ENCODE measurements around the gene ZBTB12. TPM values are rescaled to one million over a fixed set of nuclear protein-coding genes. Genes with fewer than 3 reads are reported as not detected.
"Not testable (repeated sequence)": the region's sequence is repeated elsewhere in the genome, so short reads cannot be mapped to it uniquely, and the experiment has no call there.

Gene ZBTB12
- total and polyA plus RNA-seq, 10 of the 15 experiments (the other 5 are each of a cell fraction or from before 2014, with no cell fraction given), result 0.81 to 4.5 (median 1.7) TPM; not detected in 4

DNA sequence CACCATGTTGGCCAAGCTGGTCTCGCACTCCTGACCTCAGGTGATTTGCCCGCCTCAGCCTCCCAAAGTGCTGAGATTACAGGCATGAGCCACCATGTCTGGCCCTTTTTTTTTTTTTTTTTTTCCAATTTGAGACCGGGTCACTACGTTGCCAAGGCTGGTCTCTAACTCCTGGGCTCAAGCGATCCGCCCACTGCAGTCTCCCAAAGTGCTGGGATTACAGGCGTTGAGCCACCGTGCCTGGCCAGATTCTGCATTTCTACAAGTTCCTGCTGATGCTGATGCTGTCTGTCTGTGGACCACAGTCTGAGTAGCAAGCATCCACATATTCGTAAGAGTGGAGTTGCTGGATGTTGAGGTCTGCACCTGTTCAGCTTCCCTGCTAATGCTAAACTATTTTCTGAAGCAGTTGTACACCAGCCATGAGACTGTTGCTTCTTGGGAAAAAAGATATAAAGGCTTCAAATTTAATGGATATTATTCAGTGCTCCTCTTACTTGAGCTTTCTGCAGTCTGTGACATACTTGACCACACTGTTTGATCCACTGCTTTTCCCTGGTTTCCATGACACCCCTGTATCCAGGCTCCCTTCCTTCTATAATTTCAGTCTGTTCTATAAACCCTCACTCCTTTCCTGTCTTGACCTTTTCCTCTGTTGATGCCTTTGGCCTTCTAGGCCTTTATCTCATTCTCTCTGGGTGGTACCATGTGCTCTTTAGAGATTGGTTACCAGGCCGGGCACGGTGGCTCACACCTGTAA, 10.1 kb upstream of the ZBTB12 start:
- CTCF ChIA-PET, result interaction anchor here (0.7 to 1.2 kb wide), 3 partner anchors 8 to 23 kb away, joined by 3 to 8 read pairs (median 3); no protein-coding TSS in a partner anchor

GRCh38 chr6:31909298-31909697, 7.4 kb upstream of the ZBTB12 start:
- H3K4me1 ChIP-seq (ENCODE audit: control insufficient read depth, insufficient read depth, low read length), result peaks cover 25% of the 10 kb centered on the region
- H3K4me2 ChIP-seq (ENCODE audit: control insufficient read depth, insufficient read depth); BruUV-seq (replicated peaks); H3K4me3 ChIP-seq; ATAC-seq; in situ Hi-C loops (cut with MboI); H3K79me2 ChIP-seq (ENCODE audit: control insufficient read depth, insufficient read depth, low read length); H4K20me1 ChIP-seq (ENCODE audit: control insufficient read depth, insufficient read depth); H3K9ac ChIP-seq (ENCODE audit: control insufficient read depth, insufficient read depth, low read length); FAIRE-seq; H3K27me3 ChIP-seq (replicated peaks in 1 of 2; ENCODE audit: control insufficient read depth in 2 of 2, insufficient read depth in 2 of 2, low read length in 1 of 2); H2AFZ ChIP-seq (ENCODE audit: control insufficient read depth, low read depth, low read length); H3K27ac ChIP-seq (ENCODE audit: control insufficient read depth, insufficient read depth); H3K36me3 ChIP-seq (ENCODE audit: control insufficient read depth in 2 of 2, insufficient read depth in 2 of 2, low read length in 1 of 2); H3K9me3 ChIP-seq (replicated peaks; ENCODE audit: control insufficient read depth, insufficient read depth, low read length); DNase-seq (ENCODE audit: low read depth, low spot score); RAD21 ChIA-PET (ENCODE audit: unreplicated experiment): not testable (repeated sequence)
- intact Hi-C loops (cut with micrococcal nuclease; ENCODE audit: unreplicated experiment), result loop anchor here (10.0 kb wide), 1 partner anchor 364 kb away; the partner anchor contains the start of genes ATP6V1G2, DDX39B and NFKBIL1
- 24% methylated on average over 7 of the region's 7 CpGs for WGBS (ENCODE audit: insufficient coverage, insufficient replicate concordance, low lambda C conversion rate, missing lambda C conversion rate)
- POLR2A ChIA-PET, result interaction anchor here (0.6 to 0.8 kb wide), 3 partner anchors 80 to 678 kb away, joined by 3 to 4 read pairs (median 4); no protein-coding TSS in a partner anchor
- CTCF ChIA-PET, result interaction anchor here (0.6 to 1.1 kb wide), 5 partner anchors 12 to 299 kb away, joined by 3 to 8 read pairs (median 4); partner anchors contain the start of gene SLC44A4
- SMC1A ChIA-PET (ENCODE audit: uncharacterized antibody, unreplicated experiment), result interaction anchor here (1.0 kb wide), 1 partner anchor 71 kb away, joined by 4 read pairs; no protein-coding TSS in a partner anchor

More for the DNA sequence above, 10.1 kb upstream of the ZBTB12 start:
- ATAC-seq, result no peak
- H3K27ac ChIP-seq (ENCODE audit: control insufficient read depth, insufficient read depth), result no peak overlapping the region
- H3K79me2 ChIP-seq (ENCODE audit: control insufficient read depth, insufficient read depth, low read length), result no peaks in the 10 kb centered on the region
- H3K36me3 ChIP-seq (ENCODE audit: control insufficient read depth in 2 of 2, insufficient read depth in 2 of 2, low read length in 1 of 2), result no peaks in the 10 kb centered on the region
- no peaks in the 10 kb centered on the region for H4K20me1 ChIP-seq (ENCODE audit: control insufficient read depth, insufficient read depth)
- H3K4me2 ChIP-seq (ENCODE audit: control insufficient read depth, insufficient read depth), result no peak overlapping the region
- H3K9me3 ChIP-seq (replicated peaks; ENCODE audit: control insufficient read depth, insufficient read depth, low read length), result no peaks in the 10 kb centered on the region
- in situ Hi-C loops (cut with MboI) (no loop called here), intact Hi-C loops (cut with micrococcal nuclease; ENCODE audit: unreplicated experiment) (no loop called here)
- H2AFZ ChIP-seq (ENCODE audit: control insufficient read depth, low read depth, low read length), result no peak overlapping the region
- ChIA-PET SMC1A (ENCODE audit: uncharacterized antibody, unreplicated experiment) (interaction anchor here (0.8 kb wide), 1 partner anchor 11 kb away, joined by 3 read pairs; no protein-coding TSS in a partner anchor), RAD21 (ENCODE audit: unreplicated experiment) (no interaction called here), POLR2A (interaction anchor here (0.6 to 1.0 kb wide), 4 partner anchors 11 to 306 kb away, joined by 3 to 6 read pairs (median 4); no protein-coding TSS in a partner anchor)
- no TSS peak for BruUV-seq (replicated peaks)
- no peaks in the 10 kb centered on the region for H3K27me3 ChIP-seq (replicated peaks in 1 of 2; ENCODE audit: control insufficient read depth in 2 of 2, insufficient read depth in 2 of 2, low read length in 1 of 2)
- no peak overlapping the region for H3K4me3 ChIP-seq
- FAIRE-seq, result no peak
- DNase-seq (ENCODE audit: low read depth, low spot score), result no peak
- TF ChIP-seq TBL1XR1 (IDR thresholded peaks at IDR 0.05; ENCODE audit: low read depth, low read length), result no peak
- no peak for TF ChIP-seq CBX3 (IDR thresholded peaks at IDR 0.05; ENCODE audit: borderline replicate concordance, low read depth)
- no peak for TF ChIP-seq RUNX3 (IDR thresholded peaks at IDR 0.05; ENCODE audit: low read length)
- no peak for TF ChIP-seq TCF3 (IDR thresholded peaks at IDR 0.05; ENCODE audit: borderline replicate concordance, insufficient read depth, low read depth, low read length)
- no peak for TF ChIP-seq YBX1 (IDR thresholded peaks at IDR 0.05)
- TF ChIP-seq RAD51 (IDR thresholded peaks at IDR 0.05), result no peak
- TF ChIP-seq ZSCAN29 (IDR thresholded peaks at IDR 0.05), result no peak
- no peak for TF ChIP-seq IKZF1 (conservative IDR thresholded peaks at IDR 0.05)
- no peak for TF ChIP-seq FOS (IDR thresholded peaks at IDR 0.05; ENCODE audit: borderline replicate concordance, extremely low read depth, insufficient read length)
- TF ChIP-seq POLR2AphosphoS2 (IDR thresholded peaks at IDR 0.05; ENCODE audit: low read depth, low read length), result no peak
- 59% methylated on average over 11 of the region's 11 CpGs for WGBS (ENCODE audit: insufficient coverage, insufficient replicate concordance, low lambda C conversion rate, missing lambda C conversion rate)
- H3K4me1 ChIP-seq (ENCODE audit: control insufficient read depth, insufficient read depth, low read length), result peaks cover 30% of the 10 kb centered on the region
- H3K9ac ChIP-seq (ENCODE audit: control insufficient read depth, insufficient read depth, low read length), result no peak overlapping the region

Data from GM12878 (cell line).